Activated CD4-positive, alpha-beta T cell treated with anti-CD3 and anti-CD28 coated beads, Interleukin-2, amount 10 ng/mL, durations not matched to agents 7 days and 5 days (primary cell): ENCODE data around the gene OGDHL. TPM values are rescaled to one million over a fixed set of nuclear protein-coding genes. Genes with fewer than 3 reads are reported as not detected.
A peak's percentile ranks its signal among the peaks of the same experiment; 100 is the strongest.
"Not testable (repeated sequence)": the region's sequence is repeated elsewhere in the genome, so short reads cannot be mapped to it uniquely, and the experiment has no call there.

Experiments
- CTCF ChIA-PET: fragments of 350-600 bp; sonication (Branson Sonifier 250); formaldehyde crosslinking; loops from one replicate; lab custom pipeline; 2021; ENCODE audit warnings: antibody characterized with exemption; lab: Charles Lee
- POLR2A ChIA-PET: fragments of 350-600 bp; sonication (Branson Sonifier 250); formaldehyde crosslinking; loops from one replicate; lab custom pipeline; 2021; ENCODE audit warnings: antibody characterized with exemption; lab: Charles Lee
- DNase-seq: peaks from one replicate; pipeline ENCODE4 v3.0.0-alpha.2; 2020
- H3K27ac Mint-ChIP-seq: one replicate; pipeline ENCODE4 v1.8.0; 2021; ENCODE audit warnings: mild to moderate bottlenecking, moderate library complexity, mixed read lengths
- H3K27me3 Mint-ChIP-seq: one replicate; pipeline ENCODE4 v1.8.0; 2021; ENCODE audit warnings: mixed read lengths
- H3K36me3 Mint-ChIP-seq: one replicate; pipeline ENCODE4 v1.8.0; 2021; ENCODE audit warnings: low read depth, mixed read lengths
- H3K4me1 Mint-ChIP-seq: one replicate; pipeline ENCODE4 v1.8.0; 2021; ENCODE audit warnings: mixed read lengths
- H3K4me3 Mint-ChIP-seq: one replicate; pipeline ENCODE4 v1.8.0; 2021; ENCODE audit warnings: mild to moderate bottlenecking, moderate library complexity, mixed read lengths
- H3K9me3 Mint-ChIP-seq: one replicate; pipeline ENCODE4 v1.8.0; 2021; ENCODE audit warnings: mixed read lengths
- total RNA-seq, 2 experiments: library from RNA; stranded (reverse); gene quantifications; one replicate each; pipeline ENCODE4 v1.2.3, GENCODE V29; 2021

OGDHL gene
- total RNA-seq, 2 experiments from 2014 or later: not detected

- ChIA-PET POLR2A (no interaction called here), CTCF (no interaction called here)
- Mint-ChIP-seq H3K4me3 (no peak overlapping the region), H3K27ac (no peak overlapping the region), H3K9me3 (peaks cover 4% of the 10 kb centered on the region), H3K36me3 (no peaks in the 10 kb centered on the region), H3K4me1 (no peaks in the 10 kb centered on the region), H3K27me3 (peaks cover 38% of the 10 kb centered on the region)
- no peak for DNase-seq
Measured at GRCh38 chr10:49768329-49768728, 6.2 kb upstream of the OGDHL start.

GRCh38 chr10:49767752-49768151 is 5.6 kb upstream of the OGDHL start:
- peaks cover 2% of the 10 kb centered on the region for H3K4me1 Mint-ChIP-seq
- peaks cover 42% of the 10 kb centered on the region for H3K27me3 Mint-ChIP-seq
- peaks cover 4% of the 10 kb centered on the region for H3K9me3 Mint-ChIP-seq
- H3K36me3 Mint-ChIP-seq: no peaks in the 10 kb centered on the region
- no peak overlapping the region for H3K4me3 Mint-ChIP-seq
- DNase-seq: no peak
- H3K27ac Mint-ChIP-seq: no peak overlapping the region
- ChIA-PET CTCF (no interaction called here), POLR2A (no interaction called here)

GRCh38 chr10:49766484-49766883 is 4.4 kb upstream of the OGDHL start:
- CTCF ChIA-PET: no interaction called here
- Mint-ChIP-seq H3K4me1 (peaks cover 4% of the 10 kb centered on the region), H3K36me3 (no peaks in the 10 kb centered on the region), H3K27me3 (peaks cover 37% of the 10 kb centered on the region), H3K4me3 (no peak overlapping the region), H3K27ac (no peak overlapping the region), H3K9me3 (peaks cover 4% of the 10 kb centered on the region)
- POLR2A ChIA-PET: no interaction called here
- DNase-seq: no peak

GRCh38 chr10:49762566-49762877 is 399 bp upstream of the OGDHL start:
- H3K27ac Mint-ChIP-seq: no peak overlapping the region
- POLR2A ChIA-PET: no interaction called here
- H3K4me3 Mint-ChIP-seq: peak overlapping the region; percentile 22
- DNase-seq: no peak
- CTCF ChIA-PET: no interaction called here
- H3K4me1 Mint-ChIP-seq: peaks cover 4% of the 10 kb centered on the region
- H3K36me3 Mint-ChIP-seq: no peaks in the 10 kb centered on the region
- peaks cover 4% of the 10 kb centered on the region for H3K9me3 Mint-ChIP-seq
- peaks cover 21% of the 10 kb centered on the region for H3K27me3 Mint-ChIP-seq

GRCh38 chr10:49761201-49761788 is 828 bp downstream of the OGDHL start:
- Mint-ChIP-seq H3K9me3 (no peaks in the 10 kb centered on the region), H3K4me3 (no peak overlapping the region), H3K27ac (no peak overlapping the region), H3K4me1 (peaks cover 4% of the 10 kb centered on the region), H3K36me3 (no peaks in the 10 kb centered on the region), H3K27me3 (peaks cover 12% of the 10 kb centered on the region)
- POLR2A ChIA-PET: no interaction called here
- DNase-seq: no peak
- CTCF ChIA-PET: no interaction called here

- no peaks in the 10 kb centered on the region for H3K36me3 Mint-ChIP-seq
- no peak overlapping the region for H3K4me3 Mint-ChIP-seq
- CTCF ChIA-PET: no interaction called here
- peaks cover 4% of the 10 kb centered on the region for H3K4me1 Mint-ChIP-seq
- POLR2A ChIA-PET: no interaction called here
- no peaks in the 10 kb centered on the region for H3K9me3 Mint-ChIP-seq
- no peak overlapping the region for H3K27ac Mint-ChIP-seq
- peaks cover 10% of the 10 kb centered on the region for H3K27me3 Mint-ChIP-seq
- no peak for DNase-seq
Measured at GRCh38 chr10:49760789-49761188, 1.3 kb downstream of the OGDHL start.

GRCh38 chr10:49759787-49760551 is 2.2 kb downstream of the OGDHL start:
- Mint-ChIP-seq H3K27ac (no peak overlapping the region), H3K4me3 (no peak overlapping the region), H3K27me3 (peaks cover 10% of the 10 kb centered on the region), H3K9me3 (no peaks in the 10 kb centered on the region), H3K36me3 (no peaks in the 10 kb centered on the region), H3K4me1 (peaks cover 4% of the 10 kb centered on the region)
- ChIA-PET CTCF (no interaction called here), POLR2A (no interaction called here)
- DNase-seq: no peak

- DNase-seq: no peak
- Mint-ChIP-seq H3K27ac (no peak overlapping the region), H3K27me3 (peaks cover 8% of the 10 kb centered on the region), H3K4me1 (peaks cover 4% of the 10 kb centered on the region), H3K4me3 (no peak overlapping the region), H3K36me3 (no peaks in the 10 kb centered on the region), H3K9me3 (no peaks in the 10 kb centered on the region)
- ChIA-PET CTCF (no interaction called here), POLR2A (no interaction called here)
Measured at GRCh38 chr10:49758249-49758930, 3.7 kb downstream of the OGDHL start.

GRCh38 chr10:49756641-49757040 is 5.5 kb downstream of the OGDHL start:
- H3K4me1 Mint-ChIP-seq: no peaks in the 10 kb centered on the region
- H3K27ac Mint-ChIP-seq: no peak overlapping the region
- ChIA-PET POLR2A (no interaction called here), CTCF (no interaction called here)
- H3K27me3 Mint-ChIP-seq: no peaks in the 10 kb centered on the region
- no peaks in the 10 kb centered on the region for H3K36me3 Mint-ChIP-seq
- no peaks in the 10 kb centered on the region for H3K9me3 Mint-ChIP-seq
- no peak for DNase-seq
- no peak overlapping the region for H3K4me3 Mint-ChIP-seq

- DNase-seq: no peak
- H3K4me1 Mint-ChIP-seq: no peaks in the 10 kb centered on the region
- no peaks in the 10 kb centered on the region for H3K9me3 Mint-ChIP-seq
- CTCF ChIA-PET: no interaction called here
- no peak overlapping the region for H3K27ac Mint-ChIP-seq
- POLR2A ChIA-PET: no interaction called here
- H3K4me3 Mint-ChIP-seq: no peak overlapping the region
- no peaks in the 10 kb centered on the region for H3K27me3 Mint-ChIP-seq
- no peaks in the 10 kb centered on the region for H3K36me3 Mint-ChIP-seq
Measured at GRCh38 chr10:49756031-49756430, 6.1 kb downstream of the OGDHL start.

GRCh38 chr10:49754951-49755350 is 7.2 kb downstream of the OGDHL start:
- CTCF ChIA-PET, DNase-seq, H3K4me1 Mint-ChIP-seq, H3K27ac Mint-ChIP-seq, H3K36me3 Mint-ChIP-seq, H3K4me3 Mint-ChIP-seq, H3K9me3 Mint-ChIP-seq, POLR2A ChIA-PET, H3K27me3 Mint-ChIP-seq: not testable (repeated sequence)

GRCh38 chr10:49752584-49752983 is 9.5 kb downstream of the OGDHL start:
- POLR2A ChIA-PET: no interaction called here
- CTCF ChIA-PET: no interaction called here
- Mint-ChIP-seq H3K4me3 (no peak overlapping the region), H3K4me1 (no peaks in the 10 kb centered on the region), H3K36me3 (no peaks in the 10 kb centered on the region), H3K27ac (no peak overlapping the region), H3K9me3 (no peaks in the 10 kb centered on the region), H3K27me3 (no peaks in the 10 kb centered on the region)
- no peak for DNase-seq

- no peak for DNase-seq
- no peaks in the 10 kb centered on the region for H3K36me3 Mint-ChIP-seq
- no peaks in the 10 kb centered on the region for H3K9me3 Mint-ChIP-seq
- H3K27me3 Mint-ChIP-seq: no peaks in the 10 kb centered on the region
- POLR2A ChIA-PET: no interaction called here
- CTCF ChIA-PET: no interaction called here
- no peak overlapping the region for H3K27ac Mint-ChIP-seq
- H3K4me1 Mint-ChIP-seq: no peaks in the 10 kb centered on the region
- H3K4me3 Mint-ChIP-seq: no peak overlapping the region
Measured at GRCh38 chr10:49751636-49752510, 10.2 kb downstream of the OGDHL start.
